Measurements from ENCODE around the gene CFAP299. TPM values are rescaled to one million over a fixed set of nuclear protein-coding genes. Genes with fewer than 3 reads are reported as not detected.

CFAP299 gene
- total RNA-seq, 3 donors from 2014 or later = under 0.01 to 0.15 TPM; not detected in 1

DNA sequence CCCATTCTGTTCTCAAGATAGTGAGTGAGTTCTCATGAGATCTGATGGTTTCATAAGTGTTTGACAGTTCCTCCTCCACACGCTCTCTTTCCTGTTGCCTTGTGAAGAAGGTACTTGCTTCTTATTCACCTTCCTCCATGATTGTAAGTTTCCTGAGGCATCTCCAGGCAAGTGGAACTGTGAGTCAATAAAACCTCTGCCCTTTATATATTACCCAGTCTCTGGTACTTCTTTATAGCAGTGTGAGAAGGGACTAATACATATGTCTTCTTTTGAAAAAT is 58.4 kb downstream of the CFAP299 start:
- no peak overlapping the region for H3K4me3 ChIP-seq
- intact Hi-C loops (cut with DNase I; ENCODE audit: low total_unique reads) = loop anchor here (5.0 kb wide), 1 partner anchor 202 kb away; no protein-coding TSS in a partner anchor

DNA sequence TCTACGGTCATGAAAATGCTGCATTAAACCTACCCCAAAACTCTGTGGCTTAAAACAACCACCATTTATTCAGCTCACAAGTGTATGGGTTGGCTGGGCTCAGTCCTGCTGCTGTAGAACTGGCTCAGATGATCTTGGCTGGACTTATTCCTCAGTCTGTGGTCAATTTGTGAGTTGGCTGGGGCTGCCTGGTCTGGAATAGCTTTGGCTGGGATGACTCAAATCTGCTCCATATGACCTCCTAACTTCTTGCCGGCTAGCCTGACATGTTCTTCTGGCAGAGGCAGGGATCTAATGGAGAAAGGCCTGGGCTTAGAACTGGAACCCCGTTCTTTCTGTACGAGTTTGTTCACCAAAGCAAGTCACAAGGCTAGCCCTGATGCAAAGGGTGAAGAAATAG is 71.7 kb downstream of the CFAP299 start:
- Histone ChIP-seq H3K27ac (no peak overlapping the region), H3K27me3 (no peaks in the 10 kb centered on the region), H3K4me3 (no peak overlapping the region), H3K9me3 (no peaks in the 10 kb centered on the region), H3K4me1 (no peaks in the 10 kb centered on the region), H3K36me3 (no peaks in the 10 kb centered on the region)
- TF ChIP-seq POLR2A (IDR thresholded peaks at IDR 0.05) (no peak), POLR2AphosphoS5 (IDR thresholded peaks at IDR 0.05) (no peak)
- TF ChIP-seq, protein P1, sequence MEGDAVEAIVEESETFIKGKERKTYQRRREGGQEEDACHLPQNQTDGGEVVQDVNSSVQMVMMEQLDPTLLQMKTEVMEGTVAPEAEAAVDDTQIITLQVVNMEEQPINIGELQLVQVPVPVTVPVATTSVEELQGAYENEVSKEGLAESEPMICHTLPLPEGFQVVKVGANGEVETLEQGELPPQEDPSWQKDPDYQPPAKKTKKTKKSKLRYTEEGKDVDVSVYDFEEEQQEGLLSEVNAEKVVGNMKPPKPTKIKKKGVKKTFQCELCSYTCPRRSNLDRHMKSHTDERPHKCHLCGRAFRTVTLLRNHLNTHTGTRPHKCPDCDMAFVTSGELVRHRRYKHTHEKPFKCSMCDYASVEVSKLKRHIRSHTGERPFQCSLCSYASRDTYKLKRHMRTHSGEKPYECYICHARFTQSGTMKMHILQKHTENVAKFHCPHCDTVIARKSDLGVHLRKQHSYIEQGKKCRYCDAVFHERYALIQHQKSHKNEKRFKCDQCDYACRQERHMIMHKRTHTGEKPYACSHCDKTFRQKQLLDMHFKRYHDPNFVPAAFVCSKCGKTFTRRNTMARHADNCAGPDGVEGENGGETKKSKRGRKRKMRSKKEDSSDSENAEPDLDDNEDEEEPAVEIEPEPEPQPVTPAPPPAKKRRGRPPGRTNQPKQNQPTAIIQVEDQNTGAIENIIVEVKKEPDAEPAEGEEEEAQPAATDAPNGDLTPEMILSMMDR (IDR thresholded peaks at IDR 0.05) = no peak
- no peak for DNase-seq (ENCODE audit: low spot score in 2 of 2)
- intact Hi-C loops (cut with DNase I; ENCODE audit: low total_unique reads) = no loop called here

More for the DNA sequence above, 58.4 kb downstream of the CFAP299 start:
- Histone ChIP-seq H3K9me3 (no peaks in the 10 kb centered on the region), H3K27ac (no peak overlapping the region), H3K4me1 (no peaks in the 10 kb centered on the region), H3K27me3 (no peaks in the 10 kb centered on the region), H3K36me3 (no peaks in the 10 kb centered on the region)
- TF ChIP-seq POLR2AphosphoS5 (IDR thresholded peaks at IDR 0.05) = no peak
- TF ChIP-seq POLR2A (IDR thresholded peaks at IDR 0.05) = no peak
- no peak for DNase-seq (ENCODE audit: low spot score in 2 of 2)

DNA sequence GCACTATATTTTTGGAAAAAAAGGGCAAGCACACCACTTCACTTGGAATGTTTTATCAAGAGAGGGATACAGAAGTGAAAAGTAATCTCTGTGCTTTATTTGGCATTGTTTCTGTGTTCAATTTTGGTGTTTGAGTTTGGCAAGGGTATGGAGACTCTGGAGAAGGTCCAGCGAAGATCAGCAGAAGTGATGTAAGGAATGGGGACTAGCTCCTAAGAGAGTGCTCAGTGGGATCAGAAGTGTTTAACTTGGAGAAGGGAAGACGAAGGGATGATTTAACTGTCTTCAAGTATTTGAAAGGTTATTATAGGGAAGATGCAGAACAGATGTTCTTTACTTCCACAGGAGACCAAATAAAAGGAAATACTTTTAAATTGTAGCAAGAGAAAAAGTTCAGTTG is 74.3 kb downstream of the CFAP299 start:
- no peaks in the 10 kb centered on the region for H3K9me3 ChIP-seq
- no peak for TF ChIP-seq POLR2AphosphoS5 (IDR thresholded peaks at IDR 0.05)
- TF ChIP-seq, protein P1 (IDR thresholded peaks at IDR 0.05) = no peak
- no peak for TF ChIP-seq POLR2A (IDR thresholded peaks at IDR 0.05)
- H3K36me3 ChIP-seq = no peaks in the 10 kb centered on the region
- no peaks in the 10 kb centered on the region for H3K27me3 ChIP-seq
- DNase-seq (ENCODE audit: low spot score in 2 of 2) = no peak
- H3K4me1 ChIP-seq = no peaks in the 10 kb centered on the region
- intact Hi-C loops (cut with DNase I; ENCODE audit: low total_unique reads) = no loop called here
- no peak overlapping the region for H3K27ac ChIP-seq
- H3K4me3 ChIP-seq = no peak overlapping the region

DNA sequence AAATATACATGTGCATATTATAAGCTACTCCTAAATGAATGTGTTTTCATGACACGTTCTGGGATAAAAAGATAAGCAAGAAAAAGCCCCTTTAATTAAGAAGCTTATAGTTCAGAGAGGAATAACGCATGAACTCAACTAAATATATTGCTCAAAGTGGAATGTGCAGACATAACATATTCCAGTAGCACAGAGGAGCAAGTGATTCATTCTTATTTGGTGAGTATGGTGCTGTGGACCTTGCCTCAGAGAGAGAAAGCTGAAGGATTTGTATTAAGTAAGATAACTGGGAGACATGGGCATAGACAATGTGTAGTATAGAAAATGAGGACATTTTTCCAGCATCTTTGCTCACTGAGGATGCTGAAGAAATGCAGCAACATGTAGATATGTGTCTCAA is 76.8 kb downstream of the CFAP299 start:
- no peaks in the 10 kb centered on the region for H3K36me3 ChIP-seq
- TF ChIP-seq POLR2AphosphoS5 (IDR thresholded peaks at IDR 0.05) (no peak), POLR2A (IDR thresholded peaks at IDR 0.05) (no peak)
- TF ChIP-seq, protein P1 (IDR thresholded peaks at IDR 0.05) = no peak
- intact Hi-C loops (cut with DNase I; ENCODE audit: low total_unique reads) = no loop called here
- DNase-seq (ENCODE audit: low spot score in 2 of 2) = no peak
- no peaks in the 10 kb centered on the region for H3K27me3 ChIP-seq
- H3K27ac ChIP-seq = no peak overlapping the region
- no peaks in the 10 kb centered on the region for H3K9me3 ChIP-seq
- H3K4me3 ChIP-seq = no peak overlapping the region
- no peaks in the 10 kb centered on the region for H3K4me1 ChIP-seq

DNA sequence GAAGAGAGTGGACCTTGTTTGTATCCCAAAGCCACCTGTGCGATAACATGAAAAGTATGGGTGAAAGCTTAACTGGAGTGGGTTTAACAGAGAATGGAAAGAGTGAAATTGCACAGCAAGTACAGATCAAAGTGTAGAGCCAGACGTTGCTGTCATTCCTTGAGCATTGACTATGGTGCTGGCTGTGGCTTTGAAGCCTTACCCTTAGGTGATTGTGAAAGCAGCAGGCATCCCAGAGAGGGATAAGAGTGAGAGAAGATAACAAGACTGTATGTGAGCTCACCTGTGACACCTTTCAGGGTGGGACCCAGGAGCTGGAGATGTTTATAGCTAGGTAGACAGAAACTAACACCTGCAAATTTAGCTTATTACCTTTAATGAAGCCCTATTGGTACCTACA is 77.6 kb downstream of the CFAP299 start:
- no peaks in the 10 kb centered on the region for H3K9me3 ChIP-seq
- no peaks in the 10 kb centered on the region for H3K36me3 ChIP-seq
- no peaks in the 10 kb centered on the region for H3K27me3 ChIP-seq
- no peak overlapping the region for H3K27ac ChIP-seq
- H3K4me3 ChIP-seq = no peak overlapping the region
- intact Hi-C loops (cut with DNase I; ENCODE audit: low total_unique reads) = no loop called here
- TF ChIP-seq POLR2AphosphoS5 (IDR thresholded peaks at IDR 0.05) = no peak
- no peak for TF ChIP-seq POLR2A (IDR thresholded peaks at IDR 0.05)
- TF ChIP-seq, protein P1 (IDR thresholded peaks at IDR 0.05) = no peak
- H3K4me1 ChIP-seq = no peaks in the 10 kb centered on the region
- no peak for DNase-seq (ENCODE audit: low spot score in 2 of 2)

DNA sequence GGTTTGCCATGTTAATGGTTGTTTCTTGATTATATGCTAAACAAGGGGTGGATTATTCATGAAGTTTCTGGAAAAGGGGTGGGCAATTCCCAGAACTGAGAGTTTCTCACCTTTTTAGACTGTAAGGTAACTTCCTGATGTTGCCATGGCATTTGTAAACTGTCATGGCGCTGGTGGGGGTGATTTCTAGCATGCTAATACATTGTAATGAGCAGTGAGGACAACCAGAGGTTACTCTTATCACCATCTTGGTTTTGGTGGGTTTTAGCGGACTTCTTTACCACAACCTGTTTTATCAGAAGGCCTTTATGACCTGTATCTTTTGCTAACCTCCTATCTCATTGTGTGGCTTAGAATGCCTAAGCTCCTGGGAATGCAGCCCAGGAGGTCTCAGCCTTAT is 81.5 kb downstream of the CFAP299 start:
- Histone ChIP-seq H3K4me3 (no peak overlapping the region), H3K27ac (no peak overlapping the region), H3K9me3 (no peaks in the 10 kb centered on the region), H3K27me3 (no peaks in the 10 kb centered on the region), H3K36me3 (no peaks in the 10 kb centered on the region), H3K4me1 (no peaks in the 10 kb centered on the region)
- intact Hi-C loops (cut with DNase I; ENCODE audit: low total_unique reads) = no loop called here
- TF ChIP-seq POLR2A (IDR thresholded peaks at IDR 0.05) (no peak), POLR2AphosphoS5 (IDR thresholded peaks at IDR 0.05) (no peak)
- TF ChIP-seq, protein P1 (IDR thresholded peaks at IDR 0.05) = no peak
- no peak for DNase-seq (ENCODE audit: low spot score in 2 of 2)
